ENCODE data around the gene CA9. TPM values are rescaled to one million over a fixed set of nuclear protein-coding genes. Genes with fewer than 3 reads are reported as not detected.
"Not testable (repeated sequence)": the region's sequence is repeated elsewhere in the genome, so short reads cannot be mapped to it uniquely, and the experiment has no call there.

Gene CA9
- total RNA-seq, 1 experiment from 2014 or later = 8.5 TPM

DNA sequence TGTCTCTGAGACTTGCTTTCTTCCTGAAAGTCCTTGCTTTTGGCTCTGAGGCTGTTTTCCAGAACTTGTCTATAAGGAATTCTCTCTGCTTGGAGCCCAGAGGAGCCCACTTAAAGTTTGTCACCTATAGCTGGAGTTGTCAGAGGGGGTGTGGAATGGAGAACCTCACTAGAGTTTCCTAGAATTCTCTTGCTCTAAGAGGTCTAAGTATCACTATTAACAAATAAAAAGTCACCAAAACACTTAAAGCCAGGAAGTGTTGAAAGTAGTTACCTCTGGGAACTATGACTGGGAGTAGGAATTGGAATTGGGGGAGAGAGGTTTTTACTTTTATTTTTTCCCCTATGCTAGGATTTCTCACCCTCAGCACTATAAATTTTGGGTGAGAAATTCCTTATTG is 38.0 kb upstream of the CA9 start:
- Histone ChIP-seq H3K27me3 (ENCODE audit: insufficient read depth, low read length) (no peaks in the 10 kb centered on the region), H2AFZ (ENCODE audit: low read depth, low read length, poor library complexity, severe bottlenecking) (no peak overlapping the region), H3K9me2 (ENCODE audit: insufficient read depth) (no peaks in the 10 kb centered on the region), H3K36me3 (ENCODE audit: control insufficient read depth in 1 of 2, insufficient read depth in 2 of 2, low read length in 2 of 2) (no peaks in the 10 kb centered on the region), H3K27ac (ENCODE audit: low read depth, low read length) (no peak overlapping the region), H3K4me3 (replicated peaks in 1 of 2; ENCODE audit: low read depth in 1 of 2, low read length in 2 of 2) (no peak overlapping the region), H3K4me1 (ENCODE audit: control insufficient read depth in 1 of 2, insufficient read depth in 2 of 2, low read length in 2 of 2) (no peaks in the 10 kb centered on the region), H3K9ac (ENCODE audit: low read length) (no peak overlapping the region), H3K79me2 (ENCODE audit: insufficient read depth, low read length) (no peaks in the 10 kb centered on the region), H4K20me1 (ENCODE audit: insufficient read depth) (no peaks in the 10 kb centered on the region), H3K4me2 (ENCODE audit: low read length) (no peak overlapping the region), H3K9me3 (ENCODE audit: control insufficient read depth in 1 of 2, insufficient read depth in 1 of 2, low read depth in 1 of 2, low read length in 2 of 2) (no peaks in the 10 kb centered on the region)
- POLR2A ChIA-PET = no interaction called here
- BruUV-seq (replicated peaks) = no TSS peak
- TF ChIP-seq FOSL1 (IDR thresholded peaks at IDR 0.05; ENCODE audit: low read depth) (no peak), SIN3A (IDR thresholded peaks at IDR 0.05; ENCODE audit: low read depth) (no peak), YY1 (IDR thresholded peaks at IDR 0.05; ENCODE audit: extremely low read depth, insufficient replicate concordance, low read depth, low read length) (no peak), RAD21 (IDR thresholded peaks at IDR 0.05; ENCODE audit: low read depth) (no peak)
- TF ChIP-seq, protein P1, sequence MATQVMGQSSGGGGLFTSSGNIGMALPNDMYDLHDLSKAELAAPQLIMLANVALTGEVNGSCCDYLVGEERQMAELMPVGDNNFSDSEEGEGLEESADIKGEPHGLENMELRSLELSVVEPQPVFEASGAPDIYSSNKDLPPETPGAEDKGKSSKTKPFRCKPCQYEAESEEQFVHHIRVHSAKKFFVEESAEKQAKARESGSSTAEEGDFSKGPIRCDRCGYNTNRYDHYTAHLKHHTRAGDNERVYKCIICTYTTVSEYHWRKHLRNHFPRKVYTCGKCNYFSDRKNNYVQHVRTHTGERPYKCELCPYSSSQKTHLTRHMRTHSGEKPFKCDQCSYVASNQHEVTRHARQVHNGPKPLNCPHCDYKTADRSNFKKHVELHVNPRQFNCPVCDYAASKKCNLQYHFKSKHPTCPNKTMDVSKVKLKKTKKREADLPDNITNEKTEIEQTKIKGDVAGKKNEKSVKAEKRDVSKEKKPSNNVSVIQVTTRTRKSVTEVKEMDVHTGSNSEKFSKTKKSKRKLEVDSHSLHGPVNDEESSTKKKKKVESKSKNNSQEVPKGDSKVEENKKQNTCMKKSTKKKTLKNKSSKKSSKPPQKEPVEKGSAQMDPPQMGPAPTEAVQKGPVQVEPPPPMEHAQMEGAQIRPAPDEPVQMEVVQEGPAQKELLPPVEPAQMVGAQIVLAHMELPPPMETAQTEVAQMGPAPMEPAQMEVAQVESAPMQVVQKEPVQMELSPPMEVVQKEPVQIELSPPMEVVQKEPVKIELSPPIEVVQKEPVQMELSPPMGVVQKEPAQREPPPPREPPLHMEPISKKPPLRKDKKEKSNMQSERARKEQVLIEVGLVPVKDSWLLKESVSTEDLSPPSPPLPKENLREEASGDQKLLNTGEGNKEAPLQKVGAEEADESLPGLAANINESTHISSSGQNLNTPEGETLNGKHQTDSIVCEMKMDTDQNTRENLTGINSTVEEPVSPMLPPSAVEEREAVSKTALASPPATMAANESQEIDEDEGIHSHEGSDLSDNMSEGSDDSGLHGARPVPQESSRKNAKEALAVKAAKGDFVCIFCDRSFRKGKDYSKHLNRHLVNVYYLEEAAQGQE (IDR thresholded peaks at IDR 0.05; ENCODE audit: low read depth) = no peak
- CTCF ChIA-PET = no interaction called here
- intact Hi-C loops (cut with micrococcal nuclease) = no loop called here
- DNase-seq (ENCODE audit: low read depth, low spot score) (no peak), ATAC-seq (no peak)
- RAD21 ChIA-PET (ENCODE audit: low non-redundant PET in 1 of 2, low total read pairs in 2 of 2, uncharacterized antibody in 2 of 2, unreplicated experiment in 2 of 2) = no interaction called here

DNA sequence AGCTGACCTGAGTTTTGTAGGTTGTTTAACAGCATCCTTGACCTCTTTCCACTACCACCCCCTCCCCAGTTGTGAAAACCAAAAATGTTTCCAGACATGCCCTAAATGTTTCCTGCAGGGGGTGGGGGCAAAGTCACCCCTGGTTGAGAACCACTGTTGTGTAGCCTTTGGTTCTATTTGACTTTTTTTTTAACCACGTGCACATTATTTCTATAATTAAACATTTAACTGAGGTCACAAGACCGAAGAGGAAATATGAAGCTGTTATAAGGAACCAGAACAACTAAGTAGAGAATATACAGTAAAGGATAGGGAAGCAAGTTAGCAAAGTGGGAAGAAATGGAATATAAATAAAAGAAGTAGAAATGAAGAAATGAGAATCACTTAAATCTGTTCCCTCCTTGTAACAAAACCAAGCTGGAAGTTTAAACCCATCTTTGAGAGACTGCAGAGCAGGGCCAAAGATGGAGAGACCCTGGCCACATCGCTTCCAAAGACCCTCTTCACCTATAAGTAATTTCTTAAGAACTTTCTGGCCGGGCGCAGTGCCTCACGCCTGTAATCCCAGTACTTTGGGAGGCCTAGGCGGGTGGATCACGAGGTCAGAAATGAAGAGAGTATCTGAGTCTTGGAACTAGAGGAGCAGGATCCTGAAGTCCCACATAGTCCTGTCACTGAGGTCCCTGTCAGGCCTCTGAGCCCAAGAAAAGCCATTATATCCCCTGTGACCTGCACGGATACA is 37.4 kb upstream of the CA9 start:
- Histone ChIP-seq H3K27ac (ENCODE audit: low read depth, low read length) (no peak overlapping the region), H3K4me2 (ENCODE audit: low read length) (no peak overlapping the region), H3K9me3 (ENCODE audit: control insufficient read depth in 1 of 2, insufficient read depth in 1 of 2, low read depth in 1 of 2, low read length in 2 of 2) (no peaks in the 10 kb centered on the region), H3K4me3 (replicated peaks in 1 of 2; ENCODE audit: low read depth in 1 of 2, low read length in 2 of 2) (no peak overlapping the region), H3K9me2 (ENCODE audit: insufficient read depth) (no peaks in the 10 kb centered on the region), H3K9ac (ENCODE audit: low read length) (no peak overlapping the region), H3K27me3 (ENCODE audit: insufficient read depth, low read length) (no peaks in the 10 kb centered on the region), H3K36me3 (ENCODE audit: control insufficient read depth in 1 of 2, insufficient read depth in 2 of 2, low read length in 2 of 2) (no peaks in the 10 kb centered on the region), H3K4me1 (ENCODE audit: control insufficient read depth in 1 of 2, insufficient read depth in 2 of 2, low read length in 2 of 2) (no peaks in the 10 kb centered on the region), H2AFZ (ENCODE audit: low read depth, low read length, poor library complexity, severe bottlenecking) (no peak overlapping the region), H4K20me1 (ENCODE audit: insufficient read depth) (no peaks in the 10 kb centered on the region), H3K79me2 (ENCODE audit: insufficient read depth, low read length) (no peaks in the 10 kb centered on the region)
- no TSS peak for BruUV-seq (replicated peaks)
- POLR2A ChIA-PET = no interaction called here
- DNase-seq (ENCODE audit: low read depth, low spot score) (no peak), ATAC-seq (no peak)
- CTCF ChIA-PET = no interaction called here
- intact Hi-C loops (cut with micrococcal nuclease) = no loop called here
- TF ChIP-seq SRF (IDR thresholded peaks at IDR 0.05; ENCODE audit: low read depth) (no peak), CBX3 (IDR thresholded peaks at IDR 0.05; ENCODE audit: low read depth) (no peak), RAD21 (IDR thresholded peaks at IDR 0.05; ENCODE audit: low read depth) (no peak), POLR2A (IDR thresholded peaks at IDR 0.05; ENCODE audit: borderline replicate concordance, extremely low read depth, insufficient read depth, insufficient read length) (no peak), EZH2 (IDR thresholded peaks at IDR 0.05) (no peak)
- TF ChIP-seq, protein P2, sequence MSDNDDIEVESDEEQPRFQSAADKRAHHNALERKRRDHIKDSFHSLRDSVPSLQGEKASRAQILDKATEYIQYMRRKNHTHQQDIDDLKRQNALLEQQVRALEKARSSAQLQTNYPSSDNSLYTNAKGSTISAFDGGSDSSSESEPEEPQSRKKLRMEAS (IDR thresholded peaks at IDR 0.05) = no peak
- TF ChIP-seq, protein P3, sequence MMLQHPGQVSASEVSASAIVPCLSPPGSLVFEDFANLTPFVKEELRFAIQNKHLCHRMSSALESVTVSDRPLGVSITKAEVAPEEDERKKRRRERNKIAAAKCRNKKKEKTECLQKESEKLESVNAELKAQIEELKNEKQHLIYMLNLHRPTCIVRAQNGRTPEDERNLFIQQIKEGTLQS (IDR thresholded peaks at IDR 0.05) = no peak
- RAD21 ChIA-PET (ENCODE audit: low non-redundant PET in 1 of 2, low total read pairs in 2 of 2, uncharacterized antibody in 2 of 2, unreplicated experiment in 2 of 2) = no interaction called here

DNA sequence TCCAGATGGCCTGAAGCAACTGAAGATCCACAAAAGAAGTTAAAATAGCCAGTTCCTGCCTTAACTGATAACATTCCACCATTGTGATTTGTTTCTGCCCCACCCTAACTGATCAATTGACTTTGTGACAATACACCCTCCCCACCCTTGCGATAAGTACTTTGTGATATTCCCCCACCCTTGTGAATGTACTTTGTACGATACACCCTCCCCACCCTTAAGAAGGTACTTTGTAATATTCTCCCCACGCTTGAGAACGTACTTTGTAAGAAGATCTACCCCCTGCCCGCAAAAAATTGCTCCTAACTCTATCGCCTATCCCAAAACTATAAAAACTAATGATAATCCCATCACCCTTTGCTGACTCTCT is 36.9 kb upstream of the CA9 start:
- POLR2A ChIA-PET; H3K27me3 ChIP-seq (ENCODE audit: insufficient read depth, low read length); H3K4me1 ChIP-seq (ENCODE audit: control insufficient read depth in 1 of 2, insufficient read depth in 2 of 2, low read length in 2 of 2); H3K27ac ChIP-seq (ENCODE audit: low read depth, low read length); H3K9ac ChIP-seq (ENCODE audit: low read length); H3K9me2 ChIP-seq (ENCODE audit: insufficient read depth); CTCF ChIA-PET; RAD21 ChIA-PET (ENCODE audit: low non-redundant PET in 1 of 2, low total read pairs in 2 of 2, uncharacterized antibody in 2 of 2, unreplicated experiment in 2 of 2); H4K20me1 ChIP-seq (ENCODE audit: insufficient read depth); BruUV-seq (replicated peaks); H3K4me3 ChIP-seq (replicated peaks in 1 of 2; ENCODE audit: low read depth in 1 of 2, low read length in 2 of 2); ATAC-seq; DNase-seq (ENCODE audit: low read depth, low spot score); H3K36me3 ChIP-seq (ENCODE audit: control insufficient read depth in 1 of 2, insufficient read depth in 2 of 2, low read length in 2 of 2); H3K4me2 ChIP-seq (ENCODE audit: low read length); H3K79me2 ChIP-seq (ENCODE audit: insufficient read depth, low read length); H2AFZ ChIP-seq (ENCODE audit: low read depth, low read length, poor library complexity, severe bottlenecking); intact Hi-C loops (cut with micrococcal nuclease); H3K9me3 ChIP-seq (ENCODE audit: control insufficient read depth in 1 of 2, insufficient read depth in 1 of 2, low read depth in 1 of 2, low read length in 2 of 2): not testable (repeated sequence)

All from HCT116 (cell line).